IPS DF 6.9 (cell line): ENCODE measurements around the gene NEK9.

Experiments
- DNase-seq: peaks from one replicate; pipeline ENCODE4 v3.0.0-alpha.2; 2013; ENCODE audit warnings: low read depth, low spot score
- H3K27ac ChIP-seq: one replicate; pipeline ENCODE4 v1.5.1; 2013; ENCODE audit warnings: low read length, control low read depth
- H3K27me3 ChIP-seq: 2 replicates; pipeline ENCODE4 v1.6.1; 2013; ENCODE audit warnings: mild to moderate bottlenecking, low read length; ENCODE audit not compliant: control insufficient read depth, insufficient read depth
- H3K36me3 ChIP-seq: 2 replicates; pipeline ENCODE4 v1.6.1; 2013; ENCODE audit warnings: low read length; ENCODE audit not compliant: control insufficient read depth, insufficient read depth
- H3K4me1 ChIP-seq: 2 replicates; pipeline ENCODE4 v1.6.1; 2013; ENCODE audit warnings: low read length; ENCODE audit not compliant: control insufficient read depth, insufficient read depth
- H3K4me3 ChIP-seq: 2 replicates; pipeline ENCODE4 v1.5.1; 2013; ENCODE audit warnings: mild to moderate bottlenecking, low read length
- H3K9me3 ChIP-seq: 2 replicates; pipeline ENCODE4 v1.6.1; 2013; ENCODE audit warnings: low read length, inconsistent platforms; ENCODE audit not compliant: control insufficient read depth, insufficient read depth
- WGBS: extraction: QIAGEN DNeasy Blood & Tissue Kit; methylation state at CpG from one replicate; pipeline ENCODE4 v1.1.7; 2013; ENCODE audit warnings: mixed read lengths, missing lambda C conversion rate; ENCODE audit not compliant: insufficient read length, insufficient coverage; 5-methylcytosine and 5-hydroxymethylcytosine counted together

The NEK9 gene

GRCh38 chr14:75119056-75119455, 7.8 kb downstream of the NEK9 start:
- Histone ChIP-seq H3K4me1 (no peaks in the 10 kb centered on the region), H3K4me3 (no peak overlapping the region), H3K27ac (no peak overlapping the region), H3K9me3 (no peaks in the 10 kb centered on the region), H3K27me3 (no peaks in the 10 kb centered on the region), H3K36me3 (no peaks in the 10 kb centered on the region; the same call in 1 of the 2 replicates)
- DNase-seq, result no peak
- no CpG with 5 or more reads among the region's 2 CpGs for WGBS

GRCh38 chr14:75113932-75114539, 12.8 kb downstream of the NEK9 start:
- no peaks in the 10 kb centered on the region for H3K4me1 ChIP-seq
- H3K9me3 ChIP-seq, result no peaks in the 10 kb centered on the region
- H3K27ac ChIP-seq, result no peak overlapping the region
- H3K36me3 ChIP-seq, result peaks cover 6% of the 10 kb centered on the region; the same call in 1 of the 2 replicates
- WGBS, result no CpG with 5 or more reads among the region's 5 CpGs
- H3K27me3 ChIP-seq, result no peaks in the 10 kb centered on the region
- no peak overlapping the region for H3K4me3 ChIP-seq
- no peak for DNase-seq

- no peaks in the 10 kb centered on the region for H3K9me3 ChIP-seq
- no peaks in the 10 kb centered on the region for H3K27me3 ChIP-seq
- no peak for DNase-seq
- peaks cover 8% of the 10 kb centered on the region; the same call in 1 of the 2 replicates for H3K36me3 ChIP-seq
- H3K4me1 ChIP-seq, result no peaks in the 10 kb centered on the region
- H3K4me3 ChIP-seq, result no peak overlapping the region
- WGBS, result no CpG with 5 or more reads among the region's 2 CpGs
- H3K27ac ChIP-seq, result no peak overlapping the region
Measured at GRCh38 chr14:75109877-75110276, 17.0 kb downstream of the NEK9 start.

GRCh38 chr14:75107186-75107585, 19.7 kb downstream of the NEK9 start:
- Histone ChIP-seq H3K27me3 (no peaks in the 10 kb centered on the region), H3K4me1 (no peaks in the 10 kb centered on the region), H3K9me3 (no peaks in the 10 kb centered on the region), H3K27ac (no peak overlapping the region), H3K36me3 (peaks cover 5% of the 10 kb centered on the region; the same call in 1 of the 2 replicates), H3K4me3 (no peak overlapping the region)
- DNase-seq, result no peak
- WGBS, result no CpG with 5 or more reads among the region's 3 CpGs

GRCh38 chr14:75101491-75101890, 25.4 kb downstream of the NEK9 start:
- Histone ChIP-seq H3K36me3 (peaks cover 4% of the 10 kb centered on the region; the same call in 1 of the 2 replicates), H3K27ac (no peak overlapping the region), H3K4me1 (no peaks in the 10 kb centered on the region), H3K27me3 (no peaks in the 10 kb centered on the region), H3K4me3 (no peak overlapping the region), H3K9me3 (no peaks in the 10 kb centered on the region)
- no peak for DNase-seq
- WGBS, result no CpG with 5 or more reads among the region's 4 CpGs

- H3K27ac ChIP-seq, result no peak overlapping the region
- H3K9me3 ChIP-seq, result no peaks in the 10 kb centered on the region
- no peak for DNase-seq
- H3K4me1 ChIP-seq, result no peaks in the 10 kb centered on the region
- no peak overlapping the region for H3K4me3 ChIP-seq
- WGBS, result no CpG with 5 or more reads among the region's 1 CpG
- H3K36me3 ChIP-seq, result peaks cover 3% of the 10 kb centered on the region; the same call in 1 of the 2 replicates
- H3K27me3 ChIP-seq, result no peaks in the 10 kb centered on the region
Measured at GRCh38 chr14:75098682-75099081, 28.2 kb downstream of the NEK9 start.

- peaks cover 3% of the 10 kb centered on the region; the same call in 1 of the 2 replicates for H3K36me3 ChIP-seq
Measured at GRCh38 chr14:75098212-75098611, 28.6 kb downstream of the NEK9 start.

GRCh38 chr14:75096959-75097358, 29.9 kb downstream of the NEK9 start:
- no peaks in the 10 kb centered on the region for H3K27me3 ChIP-seq
- H3K27ac ChIP-seq, result no peak overlapping the region
- H3K36me3 ChIP-seq, result peaks cover 3% of the 10 kb centered on the region; the same call in 1 of the 2 replicates
- no peaks in the 10 kb centered on the region for H3K9me3 ChIP-seq
- DNase-seq, result no peak
- no peaks in the 10 kb centered on the region for H3K4me1 ChIP-seq
- WGBS, result no CpG with 5 or more reads among the region's 6 CpGs
- H3K4me3 ChIP-seq, result no peak overlapping the region

More at GRCh38 chr14:75098212-75098611, 28.6 kb downstream of the NEK9 start:
- Histone ChIP-seq H3K4me1 (no peaks in the 10 kb centered on the region), H3K27me3 (no peaks in the 10 kb centered on the region), H3K27ac (no peak overlapping the region), H3K9me3 (no peaks in the 10 kb centered on the region), H3K4me3 (no peak overlapping the region)
- DNase-seq, result no peak

- H3K27ac ChIP-seq, result no peak overlapping the region
- no peak for DNase-seq
- H3K36me3 ChIP-seq, result peaks cover 3% of the 10 kb centered on the region; the same call in 1 of the 2 replicates
- no peaks in the 10 kb centered on the region for H3K9me3 ChIP-seq
- no peak overlapping the region for H3K4me3 ChIP-seq
- WGBS, result no CpG with 5 or more reads among the region's 4 CpGs
- H3K4me1 ChIP-seq, result no peaks in the 10 kb centered on the region
- H3K27me3 ChIP-seq, result no peaks in the 10 kb centered on the region
Measured at GRCh38 chr14:75095690-75096089, 31.2 kb downstream of the NEK9 start.

- Histone ChIP-seq H3K9me3 (no peaks in the 10 kb centered on the region), H3K4me1 (no peaks in the 10 kb centered on the region), H3K36me3 (peaks cover 3% of the 10 kb centered on the region; the same call in 1 of the 2 replicates), H3K27me3 (no peaks in the 10 kb centered on the region), H3K4me3 (no peak overlapping the region), H3K27ac (no peak overlapping the region)
- DNase-seq, result no peak
- WGBS, result no CpG with 5 or more reads among the region's 3 CpGs
Measured at GRCh38 chr14:75094896-75095295, 32.0 kb downstream of the NEK9 start.

- Histone ChIP-seq H3K4me3 (no peak overlapping the region), H3K4me1 (no peaks in the 10 kb centered on the region), H3K36me3 (no peaks in the 10 kb centered on the region; the same call in 1 of the 2 replicates), H3K27ac (no peak overlapping the region), H3K9me3 (no peaks in the 10 kb centered on the region), H3K27me3 (no peaks in the 10 kb centered on the region)
- DNase-seq, result no peak
- WGBS, result no CpG with 5 or more reads among the region's 2 CpGs
Measured at GRCh38 chr14:75092698-75093097, 34.1 kb downstream of the NEK9 start.
